HEK293 (cell line): Measurements from ENCODE around the gene PTGIR.

ENCODE experiments used
- BCL6B ChIP-seq: fragments of 450-650 bp; formaldehyde crosslinking; IDR thresholded peaks from 2 replicates; pipeline ENCODE4 v1.5.1; 2017; ENCODE audit warnings: missing biosample characterization, missing genetic modification characterization
- EGR2 ChIP-seq: fragments of 450-650 bp; formaldehyde crosslinking; IDR thresholded peaks from 2 replicates; pipeline ENCODE4 v1.5.1; 2016; ENCODE audit warnings: low read depth, missing biosample characterization, missing genetic modification characterization
- GLI4 ChIP-seq: fragments of 450-650 bp; formaldehyde crosslinking; IDR thresholded peaks from 2 replicates; pipeline ENCODE4 v1.5.1; 2016; ENCODE audit warnings: missing biosample characterization, missing genetic modification characterization
- KLF8 ChIP-seq: fragments of 450-650 bp; formaldehyde crosslinking; IDR thresholded peaks from 2 replicates; pipeline ENCODE4 v1.5.1; 2016; ENCODE audit warnings: missing biosample characterization, missing genetic modification characterization
- PRDM6 ChIP-seq: fragments of 450-650 bp; formaldehyde crosslinking; IDR thresholded peaks from 2 replicates; pipeline ENCODE4 v1.5.1; 2017; ENCODE audit warnings: missing biosample characterization, missing genetic modification characterization
- RBAK ChIP-seq: fragments of 450-650 bp; formaldehyde crosslinking; IDR thresholded peaks from 2 replicates; pipeline ENCODE4 v1.5.1; 2016; ENCODE audit warnings: missing biosample characterization, missing genetic modification characterization
- ZFHX2 ChIP-seq: fragments of 450-650 bp; formaldehyde crosslinking; conservative IDR thresholded peaks from 2 replicates; pipeline ENCODE4 v1.5.1; 2016; ENCODE audit warnings: missing biosample characterization, missing genetic modification characterization
- ZNF146 ChIP-seq: fragments of 450-650 bp; formaldehyde crosslinking; IDR thresholded peaks from 2 replicates; pipeline ENCODE4 v1.5.1; 2016; ENCODE audit warnings: missing biosample characterization, missing genetic modification characterization
- ZNF24 ChIP-seq: fragments of 450-650 bp; formaldehyde crosslinking; IDR thresholded peaks from 2 replicates; pipeline ENCODE4 v1.5.1; 2016; ENCODE audit warnings: missing biosample characterization, missing genetic modification characterization
- ZNF274 ChIP-seq, 2 experiments: fragments of 200-500 bp in 1 of 2; fragments of 450-650 bp in 1 of 2; sonication (Bioruptor generic) in 1 of 2; formaldehyde crosslinking in 1 of 2; IDR thresholded peaks; 2 replicates each; pipeline versions ENCODE4 v1.5.1 to v1.6.1; 2014 to 2016; ENCODE audit warnings: borderline replicate concordance in 1 of 2, inconsistent platforms in 1 of 2, low read length in 1 of 2, missing biosample characterization in 1 of 2, missing genetic modification characterization in 1 of 2
- ZNF311 ChIP-seq: fragments of 450-650 bp; formaldehyde crosslinking; IDR thresholded peaks from 2 replicates; pipeline ENCODE4 v1.5.1; 2017; ENCODE audit warnings: missing biosample characterization, missing genetic modification characterization, borderline replicate concordance
- ZNF335 ChIP-seq: fragments of 450-650 bp; formaldehyde crosslinking; conservative IDR thresholded peaks from 2 replicates; pipeline ENCODE4 v1.5.1; 2016; ENCODE audit warnings: missing biosample characterization, missing genetic modification characterization
- ZNF561 ChIP-seq: fragments of 450-650 bp; IDR thresholded peaks from 2 replicates; pipeline ENCODE4 v1.5.1; 2018; ENCODE audit warnings: missing biosample characterization, missing genetic modification characterization, borderline replicate concordance
- ZNF585B ChIP-seq: fragments of 450-650 bp; formaldehyde crosslinking; IDR thresholded peaks from 2 replicates; pipeline ENCODE4 v1.5.1; 2016; ENCODE audit warnings: missing biosample characterization, missing genetic modification characterization
- ZNF701 ChIP-seq: fragments of 450-650 bp; formaldehyde crosslinking; IDR thresholded peaks from 2 replicates; pipeline ENCODE4 v1.5.1; 2016; ENCODE audit warnings: missing biosample characterization, missing genetic modification characterization
- ZSCAN23 ChIP-seq: fragments of 450-650 bp; formaldehyde crosslinking; IDR thresholded peaks from 2 replicates; pipeline ENCODE4 v1.5.1; 2016; ENCODE audit warnings: missing biosample characterization, missing genetic modification characterization
- TF ChIP-seq, protein P1 (sequence below): fragments of 450-650 bp; IDR thresholded peaks from 2 replicates; pipeline ENCODE4 v1.5.1; 2018; ENCODE audit warnings: missing biosample characterization, missing genetic modification characterization
- TF ChIP-seq, protein P2 (sequence below): fragments of 450-650 bp; formaldehyde crosslinking; IDR thresholded peaks from 2 replicates; pipeline ENCODE4 v1.5.1; 2016; ENCODE audit warnings: missing biosample characterization, missing genetic modification characterization
- TF ChIP-seq, protein P3 (sequence below): fragments of 450-650 bp; formaldehyde crosslinking; IDR thresholded peaks from 2 replicates; pipeline ENCODE4 v1.5.1; 2016; ENCODE audit warnings: missing biosample characterization, missing genetic modification characterization
- TF ChIP-seq, protein P4 (sequence below): fragments of 450-650 bp; formaldehyde crosslinking; IDR thresholded peaks from 2 replicates; pipeline ENCODE4 v1.5.1; 2017; ENCODE audit warnings: missing biosample characterization, missing genetic modification characterization
- TF ChIP-seq, protein P5 (sequence below): fragments of 450-650 bp; formaldehyde crosslinking; IDR thresholded peaks from 2 replicates; pipeline ENCODE4; 2016; ENCODE audit warnings: missing biosample characterization, missing genetic modification characterization
- TF ChIP-seq, protein P6 (sequence below): fragments of 450-650 bp; formaldehyde crosslinking; IDR thresholded peaks from 2 replicates; pipeline ENCODE4 v1.5.1; 2016; ENCODE audit warnings: missing biosample characterization, missing genetic modification characterization
- TF ChIP-seq, protein P7 (sequence below): fragments of 450-650 bp; formaldehyde crosslinking; IDR thresholded peaks from 2 replicates; pipeline ENCODE4 v1.5.1; 2016; ENCODE audit warnings: missing biosample characterization, missing genetic modification characterization

PTGIR gene

DNA sequence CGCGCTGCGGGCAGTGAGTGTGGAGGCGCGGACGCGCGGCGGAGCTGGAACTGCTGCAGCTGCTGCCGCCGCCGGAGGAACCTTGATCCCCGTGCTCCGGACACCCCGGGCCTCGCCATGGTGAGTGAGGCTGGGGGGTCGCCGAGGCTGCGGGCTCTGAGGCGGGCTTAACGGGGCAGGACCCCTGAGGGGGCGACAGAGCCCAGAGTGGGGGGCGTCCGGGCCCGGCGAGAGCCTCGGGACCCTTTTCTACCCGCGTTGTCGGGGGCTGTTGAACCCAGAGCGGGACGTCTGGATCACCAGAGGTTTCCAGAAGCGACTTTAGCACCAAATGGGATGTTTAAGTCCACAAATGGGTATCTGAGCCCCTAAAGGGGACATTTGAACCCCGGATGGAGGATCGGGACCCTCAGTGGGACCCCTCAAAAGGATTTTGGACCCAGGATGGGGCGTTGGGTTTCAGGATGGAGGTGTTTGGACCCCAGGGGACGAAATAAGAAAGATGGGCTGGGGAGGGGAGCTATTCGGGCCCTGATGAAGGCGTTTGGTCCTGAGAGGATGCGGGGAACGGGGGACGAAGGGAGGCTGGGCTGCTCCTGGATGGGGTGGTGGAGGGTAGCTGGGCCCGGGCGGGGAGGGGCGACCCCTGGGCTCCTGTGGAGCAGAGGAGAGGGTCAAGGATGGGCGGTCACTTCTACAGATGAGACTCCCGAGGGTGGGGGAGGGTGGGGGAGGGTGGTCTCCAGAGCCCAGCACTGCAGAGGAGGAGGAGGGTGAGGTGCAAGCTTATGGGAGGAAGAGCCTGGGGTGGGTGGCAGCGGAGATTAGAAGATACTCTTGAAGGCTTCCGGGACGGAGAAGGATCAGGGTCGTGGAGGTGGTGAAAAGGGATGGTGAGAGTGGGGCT lies 23.3 kb downstream of the PTGIR start, which contains the start of gene CALM3 (continued):
- TF ChIP-seq, protein P1, sequence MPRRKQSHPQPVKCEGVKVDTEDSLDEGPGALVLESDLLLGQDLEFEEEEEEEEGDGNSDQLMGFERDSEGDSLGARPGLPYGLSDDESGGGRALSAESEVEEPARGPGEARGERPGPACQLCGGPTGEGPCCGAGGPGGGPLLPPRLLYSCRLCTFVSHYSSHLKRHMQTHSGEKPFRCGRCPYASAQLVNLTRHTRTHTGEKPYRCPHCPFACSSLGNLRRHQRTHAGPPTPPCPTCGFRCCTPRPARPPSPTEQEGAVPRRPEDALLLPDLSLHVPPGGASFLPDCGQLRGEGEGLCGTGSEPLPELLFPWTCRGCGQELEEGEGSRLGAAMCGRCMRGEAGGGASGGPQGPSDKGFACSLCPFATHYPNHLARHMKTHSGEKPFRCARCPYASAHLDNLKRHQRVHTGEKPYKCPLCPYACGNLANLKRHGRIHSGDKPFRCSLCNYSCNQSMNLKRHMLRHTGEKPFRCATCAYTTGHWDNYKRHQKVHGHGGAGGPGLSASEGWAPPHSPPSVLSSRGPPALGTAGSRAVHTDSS: 0 out of 2 replicates have a peak, but pooled peaks have one; percentile 53
- TF ChIP-seq BCL6B (no peak), ZNF701 (tag by site-specific recombination) (no peak), ZNF585B (tag by site-specific recombination) (no peak), ZFHX2 (tag by site-specific recombination) (no peak), GLI4 (tag by site-specific recombination) (no peak), KLF8 (tag by site-specific recombination) (0 out of 2 replicates have a peak, but pooled peaks have one; percentile 15), ZNF335 (tag by site-specific recombination) (0 out of 2 replicates have a peak, but pooled peaks have one; percentile 44), ZSCAN23 (tag by site-specific recombination) (no peak), PRDM6 (tag by site-specific recombination) (no peak), ZNF561 (no peak; the same call in 1 of the 2 replicates), ZNF311 (tag by site-specific recombination) (no peak), ZNF24 (tag by site-specific recombination) (no peak), EGR2 (tag by site-specific recombination) (no peak; the same call in 1 of the 2 replicates), ZNF146 (no peak), ZNF274 (IDR thresholded peaks at IDR 0.05; ENCODE audit: low read length) (no peak), ZNF274 (tag by site-specific recombination; IDR thresholded peaks at IDR 0.05; ENCODE audit: borderline replicate concordance) (no peak), RBAK (no peak)
- TF ChIP-seq, protein P2, sequence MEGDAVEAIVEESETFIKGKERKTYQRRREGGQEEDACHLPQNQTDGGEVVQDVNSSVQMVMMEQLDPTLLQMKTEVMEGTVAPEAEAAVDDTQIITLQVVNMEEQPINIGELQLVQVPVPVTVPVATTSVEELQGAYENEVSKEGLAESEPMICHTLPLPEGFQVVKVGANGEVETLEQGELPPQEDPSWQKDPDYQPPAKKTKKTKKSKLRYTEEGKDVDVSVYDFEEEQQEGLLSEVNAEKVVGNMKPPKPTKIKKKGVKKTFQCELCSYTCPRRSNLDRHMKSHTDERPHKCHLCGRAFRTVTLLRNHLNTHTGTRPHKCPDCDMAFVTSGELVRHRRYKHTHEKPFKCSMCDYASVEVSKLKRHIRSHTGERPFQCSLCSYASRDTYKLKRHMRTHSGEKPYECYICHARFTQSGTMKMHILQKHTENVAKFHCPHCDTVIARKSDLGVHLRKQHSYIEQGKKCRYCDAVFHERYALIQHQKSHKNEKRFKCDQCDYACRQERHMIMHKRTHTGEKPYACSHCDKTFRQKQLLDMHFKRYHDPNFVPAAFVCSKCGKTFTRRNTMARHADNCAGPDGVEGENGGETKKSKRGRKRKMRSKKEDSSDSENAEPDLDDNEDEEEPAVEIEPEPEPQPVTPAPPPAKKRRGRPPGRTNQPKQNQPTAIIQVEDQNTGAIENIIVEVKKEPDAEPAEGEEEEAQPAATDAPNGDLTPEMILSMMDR: no peak
- TF ChIP-seq, protein P3, sequence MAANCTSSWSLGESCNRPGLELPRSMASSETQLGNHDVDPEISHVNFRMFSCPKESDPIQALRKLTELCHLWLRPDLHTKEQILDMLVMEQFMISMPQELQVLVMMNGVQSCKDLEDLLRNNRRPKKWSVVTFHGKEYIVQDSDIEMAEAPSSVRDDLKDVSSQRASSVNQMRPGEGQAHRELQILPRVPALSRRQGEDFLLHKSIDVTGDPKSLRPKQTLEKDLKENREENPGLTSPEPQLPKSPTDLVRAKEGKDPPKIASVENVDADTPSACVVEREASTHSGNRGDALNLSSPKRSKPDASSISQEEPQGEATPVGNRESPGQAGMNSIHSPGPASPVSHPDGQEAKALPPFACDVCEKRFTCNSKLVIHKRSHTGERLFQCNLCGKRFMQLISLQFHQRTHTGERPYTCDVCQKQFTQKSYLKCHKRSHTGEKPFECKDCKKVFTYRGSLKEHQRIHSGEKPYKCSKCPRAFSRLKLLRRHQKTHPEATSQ: no peak
- TF ChIP-seq, protein P4, sequence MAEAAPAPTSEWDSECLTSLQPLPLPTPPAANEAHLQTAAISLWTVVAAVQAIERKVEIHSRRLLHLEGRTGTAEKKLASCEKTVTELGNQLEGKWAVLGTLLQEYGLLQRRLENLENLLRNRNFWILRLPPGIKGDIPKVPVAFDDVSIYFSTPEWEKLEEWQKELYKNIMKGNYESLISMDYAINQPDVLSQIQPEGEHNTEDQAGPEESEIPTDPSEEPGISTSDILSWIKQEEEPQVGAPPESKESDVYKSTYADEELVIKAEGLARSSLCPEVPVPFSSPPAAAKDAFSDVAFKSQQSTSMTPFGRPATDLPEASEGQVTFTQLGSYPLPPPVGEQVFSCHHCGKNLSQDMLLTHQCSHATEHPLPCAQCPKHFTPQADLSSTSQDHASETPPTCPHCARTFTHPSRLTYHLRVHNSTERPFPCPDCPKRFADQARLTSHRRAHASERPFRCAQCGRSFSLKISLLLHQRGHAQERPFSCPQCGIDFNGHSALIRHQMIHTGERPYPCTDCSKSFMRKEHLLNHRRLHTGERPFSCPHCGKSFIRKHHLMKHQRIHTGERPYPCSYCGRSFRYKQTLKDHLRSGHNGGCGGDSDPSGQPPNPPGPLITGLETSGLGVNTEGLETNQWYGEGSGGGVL: peak; percentile 51
- TF ChIP-seq, protein P5, sequence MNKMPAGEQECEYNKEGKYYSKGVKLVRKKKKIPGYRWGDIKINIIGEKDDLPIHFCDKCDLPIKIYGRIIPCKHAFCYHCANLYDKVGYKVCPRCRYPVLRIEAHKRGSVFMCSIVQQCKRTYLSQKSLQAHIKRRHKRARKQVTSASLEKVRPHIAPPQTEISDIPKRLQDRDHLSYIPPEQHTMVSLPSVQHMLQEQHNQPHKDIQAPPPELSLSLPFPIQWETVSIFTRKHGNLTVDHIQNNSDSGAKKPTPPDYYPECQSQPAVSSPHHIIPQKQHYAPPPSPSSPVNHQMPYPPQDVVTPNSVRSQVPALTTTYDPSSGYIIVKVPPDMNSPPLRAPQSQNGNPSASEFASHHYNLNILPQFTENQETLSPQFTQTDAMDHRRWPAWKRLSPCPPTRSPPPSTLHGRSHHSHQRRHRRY: no peak
- TF ChIP-seq, protein P6, sequence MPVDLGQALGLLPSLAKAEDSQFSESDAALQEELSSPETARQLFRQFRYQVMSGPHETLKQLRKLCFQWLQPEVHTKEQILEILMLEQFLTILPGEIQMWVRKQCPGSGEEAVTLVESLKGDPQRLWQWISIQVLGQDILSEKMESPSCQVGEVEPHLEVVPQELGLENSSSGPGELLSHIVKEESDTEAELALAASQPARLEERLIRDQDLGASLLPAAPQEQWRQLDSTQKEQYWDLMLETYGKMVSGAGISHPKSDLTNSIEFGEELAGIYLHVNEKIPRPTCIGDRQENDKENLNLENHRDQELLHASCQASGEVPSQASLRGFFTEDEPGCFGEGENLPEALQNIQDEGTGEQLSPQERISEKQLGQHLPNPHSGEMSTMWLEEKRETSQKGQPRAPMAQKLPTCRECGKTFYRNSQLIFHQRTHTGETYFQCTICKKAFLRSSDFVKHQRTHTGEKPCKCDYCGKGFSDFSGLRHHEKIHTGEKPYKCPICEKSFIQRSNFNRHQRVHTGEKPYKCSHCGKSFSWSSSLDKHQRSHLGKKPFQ (tag by site-specific recombination): no peak
- TF ChIP-seq, protein P7, sequence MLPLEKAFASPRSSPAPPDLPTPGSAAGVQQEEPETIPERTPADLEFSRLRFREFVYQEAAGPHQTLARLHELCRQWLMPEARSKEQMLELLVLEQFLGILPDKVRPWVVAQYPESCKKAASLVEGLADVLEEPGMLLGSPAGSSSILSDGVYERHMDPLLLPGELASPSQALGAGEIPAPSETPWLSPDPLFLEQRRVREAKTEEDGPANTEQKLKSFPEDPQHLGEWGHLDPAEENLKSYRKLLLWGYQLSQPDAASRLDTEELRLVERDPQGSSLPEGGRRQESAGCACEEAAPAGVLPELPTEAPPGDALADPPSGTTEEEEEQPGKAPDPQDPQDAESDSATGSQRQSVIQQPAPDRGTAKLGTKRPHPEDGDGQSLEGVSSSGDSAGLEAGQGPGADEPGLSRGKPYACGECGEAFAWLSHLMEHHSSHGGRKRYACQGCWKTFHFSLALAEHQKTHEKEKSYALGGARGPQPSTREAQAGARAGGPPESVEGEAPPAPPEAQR (tag by site-specific recombination): no peak
